GM20000 (cell line): ENCODE results near the gene PRSS38.

Source experiments
- DNase-seq: peaks from one replicate; pipeline ENCODE4 v3.0.0; 2012; ENCODE audit warnings: low spot score
- TF ChIP-seq, protein P1 (sequence below): IDR thresholded peaks from 2 replicates; pipeline ENCODE4 v1.5.1; 2012; ENCODE audit warnings: mild to moderate bottlenecking, control low read depth; ENCODE audit errors: extremely low read depth, missing control alignments

The PRSS38 gene

DNA sequence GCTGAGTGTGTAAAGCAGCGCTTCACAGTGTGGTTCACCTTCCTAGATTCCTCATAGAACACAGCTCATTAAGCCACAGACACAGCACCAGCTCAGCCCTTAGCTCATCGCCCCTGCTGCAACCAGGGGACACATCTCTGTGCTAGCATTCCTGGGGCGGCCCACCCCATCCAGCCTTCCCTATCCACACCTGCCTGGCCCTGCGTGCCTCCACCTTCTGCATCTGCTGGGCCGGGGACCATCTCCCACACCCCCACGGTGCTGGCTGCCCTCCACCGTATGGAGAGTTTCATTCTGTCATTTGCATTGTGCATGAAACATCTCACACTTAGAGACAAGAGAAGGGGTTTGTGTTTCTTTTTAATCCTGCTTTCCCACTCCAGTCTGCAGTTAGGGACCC is 35.8 kb upstream of the PRSS38 start:
- DNase-seq, result no peak
- TF ChIP-seq, protein P1, sequence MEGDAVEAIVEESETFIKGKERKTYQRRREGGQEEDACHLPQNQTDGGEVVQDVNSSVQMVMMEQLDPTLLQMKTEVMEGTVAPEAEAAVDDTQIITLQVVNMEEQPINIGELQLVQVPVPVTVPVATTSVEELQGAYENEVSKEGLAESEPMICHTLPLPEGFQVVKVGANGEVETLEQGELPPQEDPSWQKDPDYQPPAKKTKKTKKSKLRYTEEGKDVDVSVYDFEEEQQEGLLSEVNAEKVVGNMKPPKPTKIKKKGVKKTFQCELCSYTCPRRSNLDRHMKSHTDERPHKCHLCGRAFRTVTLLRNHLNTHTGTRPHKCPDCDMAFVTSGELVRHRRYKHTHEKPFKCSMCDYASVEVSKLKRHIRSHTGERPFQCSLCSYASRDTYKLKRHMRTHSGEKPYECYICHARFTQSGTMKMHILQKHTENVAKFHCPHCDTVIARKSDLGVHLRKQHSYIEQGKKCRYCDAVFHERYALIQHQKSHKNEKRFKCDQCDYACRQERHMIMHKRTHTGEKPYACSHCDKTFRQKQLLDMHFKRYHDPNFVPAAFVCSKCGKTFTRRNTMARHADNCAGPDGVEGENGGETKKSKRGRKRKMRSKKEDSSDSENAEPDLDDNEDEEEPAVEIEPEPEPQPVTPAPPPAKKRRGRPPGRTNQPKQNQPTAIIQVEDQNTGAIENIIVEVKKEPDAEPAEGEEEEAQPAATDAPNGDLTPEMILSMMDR, result no peak

- TF ChIP-seq, protein P1, result no peak
- DNase-seq, result no peak
Measured at GRCh38 chr1:227780101-227781044, 35.1 kb upstream of the PRSS38 start.

GRCh38 chr1:227781314-227781930 is 34.1 kb upstream of the PRSS38 start:
- no peak for DNase-seq
- TF ChIP-seq, protein P1, result no peak

- TF ChIP-seq, protein P1, result no peak
- no peak for DNase-seq
Measured at GRCh38 chr1:227782226-227782625, 33.2 kb upstream of the PRSS38 start.

GRCh38 chr1:227785094-227785804 is 30.2 kb upstream of the PRSS38 start:
- no peak for DNase-seq
- TF ChIP-seq, protein P1, result no peak

DNA sequence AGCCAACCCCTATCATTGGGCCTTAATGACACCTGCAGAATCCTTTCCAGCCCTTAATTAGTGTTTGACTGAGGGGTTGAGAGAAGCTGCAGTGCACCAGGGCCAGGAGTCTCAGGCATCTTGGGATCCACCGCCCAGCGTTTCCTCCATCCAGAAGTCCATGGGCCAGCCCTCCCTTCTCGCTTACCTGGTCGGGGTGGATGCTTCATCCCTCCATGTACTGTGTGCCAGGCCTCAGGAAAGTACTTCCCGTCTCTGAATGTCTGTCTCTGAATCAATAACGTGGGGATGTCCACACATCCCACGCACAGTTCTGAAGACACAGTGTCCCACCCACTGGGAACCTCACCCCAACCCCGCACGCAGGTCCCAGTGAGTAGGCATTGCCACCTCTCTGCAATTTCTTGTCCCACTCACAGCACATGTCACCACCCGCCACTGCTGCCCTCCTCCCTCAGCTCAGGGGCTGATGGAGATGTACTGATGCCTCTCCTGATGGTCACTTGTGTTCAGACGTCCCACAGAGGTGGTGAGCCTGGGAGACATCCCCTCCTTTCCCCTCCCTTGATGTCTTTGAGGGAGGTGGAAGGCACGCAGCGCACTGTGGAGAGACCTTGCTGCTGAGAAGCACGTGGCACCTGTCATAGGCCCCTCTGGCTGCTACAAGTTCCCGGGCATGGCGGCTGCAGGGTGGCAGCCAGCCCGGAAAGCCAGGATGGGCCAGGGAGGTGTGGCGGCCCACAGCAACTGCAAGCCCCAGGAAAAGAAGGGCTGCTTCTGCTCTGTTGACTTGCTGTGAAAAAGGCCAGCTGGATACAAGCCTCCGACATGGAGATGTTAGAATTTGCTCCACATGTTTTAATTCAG is 29.4 kb upstream of the PRSS38 start:
- TF ChIP-seq, protein P1, result no peak
- no peak for DNase-seq
